SJCRH30 (cell line): ENCODE results near the gene NCAPD2. TPM values are rescaled to one million over a fixed set of nuclear protein-coding genes. Genes with fewer than 3 reads are reported as not detected.
A peak's percentile ranks its signal among the peaks of the same experiment; 100 is the strongest.
"Not testable (repeated sequence)": the region's sequence is repeated elsewhere in the genome, so short reads cannot be mapped to it uniquely, and the experiment has no call there.

ENCODE experiments used
- DNase-seq, 2 experiments: peaks; one replicate each; pipeline ENCODE4 v3.0.0-alpha.2; 2015 to 2020
- H3K27ac ChIP-seq: fragments of 250-450 bp; sonication (Bioruptor Pico); 2 replicates; pipeline ENCODE4 v1.5.1; 2020; ENCODE audit warnings: mild to moderate bottlenecking, moderate library complexity
- H3K27me3 ChIP-seq: fragments of 250-450 bp; sonication (Bioruptor Pico); 2 replicates; pipeline ENCODE4 v1.5.1; 2020; ENCODE audit warnings: mild to moderate bottlenecking, moderate library complexity
- H3K36me3 ChIP-seq: fragments of 250-450 bp; sonication (Bioruptor Pico); 2 replicates; pipeline ENCODE4 v1.5.1; 2020; ENCODE audit warnings: mild to moderate bottlenecking, moderate library complexity
- H3K4me1 ChIP-seq: fragments of 250-450 bp; sonication (Bioruptor Pico); 2 replicates; pipeline ENCODE4 v1.5.1; 2020; ENCODE audit warnings: mild to moderate bottlenecking, moderate library complexity
- H3K4me3 ChIP-seq: fragments of 250-450 bp; sonication (Bioruptor Pico); 2 replicates; pipeline ENCODE4 v1.5.1; 2020; ENCODE audit warnings: mild to moderate bottlenecking, moderate library complexity
- H3K9me3 ChIP-seq: fragments of 250-450 bp; sonication (Bioruptor Pico); replicated peaks from 2 replicates; pipeline ENCODE4 v1.5.1; 2020; ENCODE audit warnings: mild to moderate bottlenecking, moderate library complexity
- total RNA-seq: library from RNA; depleted of rRNA; stranded (reverse); fragments of >200 nt; shearing (Covaris generic); gene quantifications from 2 replicates; pipeline ENCODE4 v1.2.3, GENCODE V29; 2014

Gene NCAPD2
- total RNA-seq, 1 experiment from 2014 or later, result 215 TPM

- Histone ChIP-seq H3K4me3 (peak overlapping the region; percentile 94), H3K27ac (peak overlapping the region; percentile 93), H3K9me3 (no peaks in the 10 kb centered on the region), H3K36me3 (peaks cover 66% of the 10 kb centered on the region), H3K4me1 (peaks cover 18% of the 10 kb centered on the region; the same call in 1 of the 2 replicates), H3K27me3 (no peaks in the 10 kb centered on the region)
- DNase-seq, result peak; percentile 88 to 91
Measured at GRCh38 chr12:6532927-6533652, 39.2 kb downstream of the NCAPD2 start.

GRCh38 chr12:6533653-6533922 lies 39.7 kb downstream of the NCAPD2 start:
- no peak for DNase-seq
- Histone ChIP-seq H3K36me3 (peaks cover 66% of the 10 kb centered on the region), H3K27ac (peak overlapping the region; percentile 93), H3K4me3 (peak overlapping the region; percentile 94), H3K9me3 (no peaks in the 10 kb centered on the region), H3K4me1 (peaks cover 18% of the 10 kb centered on the region; the same call in 1 of the 2 replicates), H3K27me3 (no peaks in the 10 kb centered on the region)

GRCh38 chr12:6533923-6534694 lies 40.2 kb downstream of the NCAPD2 start, which contains the start of gene GAPDH:
GAPDH (plus strand) TSS chr12:6534517; CDS start chr12:6534833, 316 bp downstream.
- Histone ChIP-seq H3K4me3 (peak within 1 kb of the TSS; percentile 94), H3K27me3 (no peaks in the 10 kb centered on the region), H3K9me3 (no peaks in the 10 kb centered on the region), H3K4me1 (peaks cover 18% of the 10 kb centered on the region; the same call in 1 of the 2 replicates), H3K27ac (peak within 1 kb of the TSS; percentile 93), H3K36me3 (peaks cover 65% of the 10 kb centered on the region)
- peak; percentile 95 to 98 for DNase-seq

- no peaks in the 10 kb centered on the region for H3K27me3 ChIP-seq
- no peak for DNase-seq
- peaks cover 59% of the 10 kb centered on the region for H3K36me3 ChIP-seq
- peak overlapping the region; percentile 93 for H3K27ac ChIP-seq
- no peaks in the 10 kb centered on the region for H3K9me3 ChIP-seq
- peaks cover 18% of the 10 kb centered on the region; the same call in 1 of the 2 replicates for H3K4me1 ChIP-seq
- peak overlapping the region; percentile 94 for H3K4me3 ChIP-seq
Measured at GRCh38 chr12:6534695-6534944, 40.7 kb downstream of the NCAPD2 start.

GRCh38 chr12:6534945-6535696 lies 41.2 kb downstream of the NCAPD2 start:
- peaks cover 54% of the 10 kb centered on the region for H3K36me3 ChIP-seq
- H3K4me3 ChIP-seq, result peak overlapping the region; percentile 94
- H3K27me3 ChIP-seq, result no peaks in the 10 kb centered on the region
- peaks cover 18% of the 10 kb centered on the region; the same call in 1 of the 2 replicates for H3K4me1 ChIP-seq
- H3K27ac ChIP-seq, result peak overlapping the region; percentile 93
- no peaks in the 10 kb centered on the region for H3K9me3 ChIP-seq
- DNase-seq, result peak; percentile 70 to 73

GRCh38 chr12:6535697-6535946 lies 41.7 kb downstream of the NCAPD2 start:
- no peak for DNase-seq
- H3K27me3 ChIP-seq, result no peaks in the 10 kb centered on the region
- H3K36me3 ChIP-seq, result peaks cover 50% of the 10 kb centered on the region
- peak overlapping the region; percentile 94 for H3K4me3 ChIP-seq
- H3K4me1 ChIP-seq, result peaks cover 18% of the 10 kb centered on the region; the same call in 1 of the 2 replicates
- H3K27ac ChIP-seq, result peak overlapping the region; percentile 93
- H3K9me3 ChIP-seq, result no peaks in the 10 kb centered on the region

GRCh38 chr12:6535960-6536847 lies 42.3 kb downstream of the NCAPD2 start:
- peaks cover 48% of the 10 kb centered on the region for H3K36me3 ChIP-seq
- no peaks in the 10 kb centered on the region for H3K27me3 ChIP-seq
- DNase-seq, result no peak
- no peaks in the 10 kb centered on the region for H3K9me3 ChIP-seq
- H3K4me1 ChIP-seq, result peaks cover 18% of the 10 kb centered on the region; the same call in 1 of the 2 replicates
- peak overlapping the region; percentile 93 for H3K27ac ChIP-seq
- H3K4me3 ChIP-seq, result peak overlapping the region; percentile 94

GRCh38 chr12:6536894-6537579 lies 43.1 kb downstream of the NCAPD2 start:
- H3K4me3 ChIP-seq, result no peak overlapping the region
- H3K36me3 ChIP-seq, result peaks cover 47% of the 10 kb centered on the region
- H3K9me3 ChIP-seq, result no peaks in the 10 kb centered on the region
- no peak for DNase-seq
- H3K27ac ChIP-seq, result no peak overlapping the region
- H3K4me1 ChIP-seq, result peaks cover 17% of the 10 kb centered on the region; the same call in 1 of the 2 replicates
- no peaks in the 10 kb centered on the region for H3K27me3 ChIP-seq

- not testable (repeated sequence) for H3K27ac ChIP-seq, H3K27me3 ChIP-seq, H3K9me3 ChIP-seq, H3K4me1 ChIP-seq, H3K4me3 ChIP-seq
- H3K36me3 ChIP-seq, result peaks cover 47% of the 10 kb centered on the region
- peak; percentile 74 to 84 for DNase-seq
Measured at GRCh38 chr12:6537580-6538419, 43.9 kb downstream of the NCAPD2 start.

GRCh38 chr12:6538420-6539313 lies 44.8 kb downstream of the NCAPD2 start:
- H3K36me3 ChIP-seq, result peaks cover 47% of the 10 kb centered on the region
- peak in 1 of 2 experiments; percentile 54 for DNase-seq

GRCh38 chr12:6539314-6539682 lies 45.4 kb downstream of the NCAPD2 start:
- H3K27ac ChIP-seq, result no peak overlapping the region
- H3K4me3 ChIP-seq, result no peak overlapping the region
- peaks cover 7% of the 10 kb centered on the region; the same call in 1 of the 2 replicates for H3K4me1 ChIP-seq
- no peaks in the 10 kb centered on the region for H3K9me3 ChIP-seq
- peak in 1 of 2 experiments; percentile 13 for DNase-seq
- peaks cover 48% of the 10 kb centered on the region for H3K36me3 ChIP-seq
- H3K27me3 ChIP-seq, result no peaks in the 10 kb centered on the region

More at GRCh38 chr12:6538420-6539313, 44.8 kb downstream of the NCAPD2 start:
- no peak overlapping the region for H3K27ac ChIP-seq
- H3K4me1 ChIP-seq, result peaks cover 7% of the 10 kb centered on the region; the same call in 1 of the 2 replicates
- no peaks in the 10 kb centered on the region for H3K9me3 ChIP-seq
- no peak overlapping the region for H3K4me3 ChIP-seq
- H3K27me3 ChIP-seq, result no peaks in the 10 kb centered on the region

GRCh38 chr12:6539707-6540134 lies 45.8 kb downstream of the NCAPD2 start:
- Histone ChIP-seq H3K4me1 (peaks cover 7% of the 10 kb centered on the region; the same call in 1 of the 2 replicates), H3K27me3 (no peaks in the 10 kb centered on the region), H3K36me3 (peaks cover 51% of the 10 kb centered on the region), H3K4me3 (no peak overlapping the region), H3K9me3 (no peaks in the 10 kb centered on the region), H3K27ac (no peak overlapping the region)
- DNase-seq, result peak in 1 of 2 experiments; percentile 19
